B cell (primary cell): ENCODE results near the gene HIP1. TPM values are rescaled to one million over a fixed set of nuclear protein-coding genes. Genes with fewer than 3 reads are reported as not detected.
"Not testable (repeated sequence)": the region's sequence is repeated elsewhere in the genome, so short reads cannot be mapped to it uniquely, and the experiment has no call there.

Experiments used
- ATAC-seq: fragments of 200-7000 bp; cut with Tn5 transposase; one replicate; pipeline ENCODE4 v1.10.0; 2021; ENCODE audit warnings: low read depth, mild to moderate bottlenecking, moderate number of reproducible peaks, moderate library complexity
- CTCF ChIA-PET: fragments of 350-600 bp; sonication (Branson Sonifier 250); formaldehyde crosslinking; loops from one replicate; lab custom pipeline; 2021; ENCODE audit warnings: antibody characterized with exemption, inconsistent platforms; lab: Charles Lee
- POLR2A ChIA-PET: fragments of 350-600 bp; sonication (Branson Sonifier 250); formaldehyde crosslinking; loops from one replicate; lab custom pipeline; 2021; ENCODE audit warnings: antibody characterized with exemption; lab: Charles Lee
- DNase-seq: peaks from one replicate; pipeline ENCODE4 v3.0.0; 2013
- H2AFZ ChIP-seq: 2 replicates; pipeline ENCODE4 v1.6.1; 2012; ENCODE audit warnings: mild to moderate bottlenecking, low read depth, low read length; ENCODE audit not compliant: insufficient read depth, poor library complexity, severe bottlenecking
- H3K27ac ChIP-seq, 2 donors: 1 replicate in 1 of 2; 2 replicates in 1 of 2; pipeline ENCODE4 v1.5.1; 2012 to 2013; ENCODE audit warnings: low read length in 2 of 2, mild to moderate bottlenecking in 2 of 2, moderate library complexity in 1 of 2
- H3K27me3 ChIP-seq, 4 experiments: fragments of 200-600 bp in 1 of 4; sonication (generic) in 1 of 4; replicated peaks in 1 of 4; 1 replicate in 2 of 4; 2 replicates in 2 of 4; pipeline versions ENCODE4 v1.6.1 to v1.7.0; 2013 to 2016; ENCODE audit warnings: low read length in 3 of 4, mild to moderate bottlenecking in 2 of 4, mixed read lengths in 1 of 4, moderate library complexity in 1 of 4; ENCODE audit not compliant: insufficient read depth in 4 of 4, control insufficient read depth in 3 of 4; ENCODE audit errors: control extremely low read depth in 1 of 4
- H3K36me3 ChIP-seq, 2 experiments: replicated peaks in 1 of 2; 1 replicate in 1 of 2; 2 replicates in 1 of 2; pipeline versions ENCODE4 v1.6.1 to v1.7.1; 2013; ENCODE audit warnings: low read length in 1 of 2; ENCODE audit not compliant: insufficient read depth in 2 of 2, control insufficient read depth in 1 of 2; ENCODE audit errors: control extremely low read depth in 1 of 2, extremely low read depth in 1 of 2
- H3K4me1 ChIP-seq, 2 donors: fragments of 200-600 bp in 1 of 2; sonication (generic) in 1 of 2; 1 replicate in 1 of 2; 2 replicates in 1 of 2; pipeline versions ENCODE4 v1.5.1 to v1.6.1; 2013 to 2017; ENCODE audit warnings: low read length in 2 of 2; ENCODE audit not compliant: control insufficient read depth in 2 of 2, insufficient read depth in 2 of 2
- H3K4me2 ChIP-seq: replicated peaks from 2 replicates; pipeline ENCODE3; 2012; ENCODE audit warnings: mild to moderate bottlenecking, low read depth, low read length; ENCODE audit not compliant: poor library complexity, severe bottlenecking
- H3K4me3 ChIP-seq, 5 experiments: fragments of 200-600 bp in 1 of 5; sonication (generic) in 1 of 5; 1 replicate in 3 of 5; 2 replicates in 2 of 5; pipeline versions ENCODE4 v1.5.1 to v1.7.0; 2011 to 2016; ENCODE audit warnings: low read length in 4 of 5, mild to moderate bottlenecking in 4 of 5, low read depth in 2 of 5, control low read depth in 1 of 5, moderate library complexity in 1 of 5; ENCODE audit not compliant: insufficient read depth in 1 of 5; ENCODE audit errors: control extremely low read depth in 1 of 5, extremely low read depth in 1 of 5
- H3K79me2 ChIP-seq: fragments of 200-600 bp; sonication (generic); one replicate; pipeline ENCODE4 v1.6.0; 2016; ENCODE audit warnings: low read length; ENCODE audit not compliant: control insufficient read depth, insufficient read depth
- H3K9ac ChIP-seq: fragments of 200-600 bp; sonication (generic); 2 replicates; pipeline ENCODE4 v1.6.1; 2017; ENCODE audit warnings: mild to moderate bottlenecking, low read length, moderate library complexity
- H3K9me3 ChIP-seq, 3 donors: one replicate each; pipeline versions ENCODE4 v1.6.1 to v1.7.1; 2013; ENCODE audit warnings: low read length in 2 of 3; ENCODE audit not compliant: control insufficient read depth in 2 of 3, insufficient read depth in 1 of 3; ENCODE audit errors: control extremely low read depth in 1 of 3
- H4K20me1 ChIP-seq: 2 replicates; pipeline ENCODE4 v1.6.0; 2012; ENCODE audit warnings: mild to moderate bottlenecking, low read length; ENCODE audit not compliant: insufficient read depth, control insufficient read depth, poor library complexity, severe bottlenecking
- H3K27ac Mint-ChIP-seq: one replicate; pipeline ENCODE4 v1.8.0; 2021; ENCODE audit warnings: mixed read lengths
- H3K27me3 Mint-ChIP-seq: one replicate; pipeline ENCODE4 v1.8.0; 2021; ENCODE audit warnings: mixed read lengths
- H3K4me1 Mint-ChIP-seq: one replicate; pipeline ENCODE4 v1.8.0; 2021; ENCODE audit warnings: mixed read lengths
- H3K4me3 Mint-ChIP-seq: one replicate; pipeline ENCODE4 v1.8.0; 2021; ENCODE audit warnings: mixed read lengths
- H3K9me3 Mint-ChIP-seq: one replicate; pipeline ENCODE4 v1.8.0; 2022; ENCODE audit warnings: mixed read lengths; ENCODE audit not compliant: insufficient read depth
- EZH2 ChIP-seq: IDR thresholded peaks from 2 replicates; pipeline ENCODE4 v1.6.1; 2012; ENCODE audit warnings: borderline replicate concordance, low read depth, mild to moderate bottlenecking, moderate library complexity, low read length; ENCODE audit not compliant: insufficient read depth, poor library complexity, severe bottlenecking
- WGBS: methylation state at CpG from one replicate; pipeline ENCODE4 v1.1.5; 2013; ENCODE audit warnings: missing lambda C conversion rate; ENCODE audit not compliant: insufficient coverage; 5-methylcytosine and 5-hydroxymethylcytosine counted together
- intact Hi-C: fragments of 100-400 bp; cut with micrococcal nuclease; formaldehyde crosslinking; loops from one replicate; pipeline ENCODE4 v1.10.0; 2022
- polyA plus RNA-seq: library from polyadenylated mRNA; depleted of rRNA; stranded (reverse); fragments of >200 nt; gene quantifications from 2 replicates; pipeline ENCODE4 v1.2.3, GENCODE V29; 2012
- total RNA-seq, 2 donors: library from RNA; stranded (reverse); fragments of 120-200 nt in 1 of 2; gene quantifications; 1 replicate in 1 of 2; 2 replicates in 1 of 2; pipeline versions ENCODE4 v1.2.3 to v1.2.4, GENCODE V29; 2013 to 2022
- TF ChIP-seq, protein P1 (sequence below): fragments of 200-600 bp; IDR thresholded peaks from one replicate; pipeline ENCODE4 v1.8.0; 2022; ENCODE audit warnings: antibody characterized with exemption, mild to moderate bottlenecking

Gene HIP1
- total and polyA plus RNA-seq, 2 donors (not counting 1 experiment from before 2014, with no cell fraction given), result 6.5 to 16.7 TPM

DNA sequence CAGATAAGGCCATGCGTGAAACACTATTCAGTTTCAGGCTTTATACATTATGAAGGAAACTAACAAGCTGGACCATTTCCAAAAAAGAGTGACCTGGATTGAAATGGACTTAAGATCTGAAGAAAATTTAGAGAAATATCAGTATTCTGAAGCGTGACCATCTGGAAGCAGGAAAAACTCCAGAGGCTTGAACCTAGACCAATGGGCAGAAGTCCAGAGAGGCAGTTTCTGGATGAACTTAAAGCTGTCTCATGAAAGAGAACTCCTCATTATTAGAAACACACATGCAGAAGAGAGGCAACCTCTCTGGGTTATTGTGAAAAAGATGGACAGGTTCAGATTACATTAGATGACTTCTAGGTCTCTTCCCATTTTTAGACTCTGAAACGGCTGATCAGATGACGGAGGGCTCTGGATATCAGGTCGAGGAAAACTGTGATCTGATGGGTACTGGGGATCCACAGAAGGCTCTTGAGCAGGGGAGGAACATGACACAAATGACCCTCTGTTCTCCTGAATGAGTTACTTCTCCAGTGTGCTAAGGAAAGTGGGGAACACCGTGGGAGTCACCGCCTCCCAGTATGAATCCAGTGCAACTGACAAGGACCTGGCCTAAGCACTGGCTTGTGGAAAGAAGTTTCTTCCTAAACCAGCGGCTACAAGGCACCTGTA, 130.2 kb downstream of the HIP1 start:
- ATAC-seq (no peak), DNase-seq (no peak)
- TF ChIP-seq EZH2, result no peak
- TF ChIP-seq, protein P1, sequence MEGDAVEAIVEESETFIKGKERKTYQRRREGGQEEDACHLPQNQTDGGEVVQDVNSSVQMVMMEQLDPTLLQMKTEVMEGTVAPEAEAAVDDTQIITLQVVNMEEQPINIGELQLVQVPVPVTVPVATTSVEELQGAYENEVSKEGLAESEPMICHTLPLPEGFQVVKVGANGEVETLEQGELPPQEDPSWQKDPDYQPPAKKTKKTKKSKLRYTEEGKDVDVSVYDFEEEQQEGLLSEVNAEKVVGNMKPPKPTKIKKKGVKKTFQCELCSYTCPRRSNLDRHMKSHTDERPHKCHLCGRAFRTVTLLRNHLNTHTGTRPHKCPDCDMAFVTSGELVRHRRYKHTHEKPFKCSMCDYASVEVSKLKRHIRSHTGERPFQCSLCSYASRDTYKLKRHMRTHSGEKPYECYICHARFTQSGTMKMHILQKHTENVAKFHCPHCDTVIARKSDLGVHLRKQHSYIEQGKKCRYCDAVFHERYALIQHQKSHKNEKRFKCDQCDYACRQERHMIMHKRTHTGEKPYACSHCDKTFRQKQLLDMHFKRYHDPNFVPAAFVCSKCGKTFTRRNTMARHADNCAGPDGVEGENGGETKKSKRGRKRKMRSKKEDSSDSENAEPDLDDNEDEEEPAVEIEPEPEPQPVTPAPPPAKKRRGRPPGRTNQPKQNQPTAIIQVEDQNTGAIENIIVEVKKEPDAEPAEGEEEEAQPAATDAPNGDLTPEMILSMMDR, result no peak
- Mint-ChIP-seq H3K9me3 (no peaks in the 10 kb centered on the region), H3K27me3 (no peaks in the 10 kb centered on the region), H3K27ac (no peak overlapping the region), H3K4me1 (no peaks in the 10 kb centered on the region), H3K4me3 (no peak overlapping the region)
- H3K9me3 ChIP-seq, result no peaks in the 10 kb centered on the region
- CTCF ChIA-PET, result interaction anchor here (0.6 to 1.6 kb wide), 2 partner anchors 34 to 572 kb away, joined by 3 to 4 read pairs; no protein-coding TSS in a partner anchor
- H4K20me1 ChIP-seq, result no peaks in the 10 kb centered on the region
- H3K36me3 ChIP-seq, result no peaks in the 10 kb centered on the region
- no peak overlapping the region for H3K9ac ChIP-seq
- POLR2A ChIA-PET, result no interaction called here
- peaks cover 6% of the 10 kb centered on the region for H3K79me2 ChIP-seq
- H3K4me3 ChIP-seq, result no peak overlapping the region
- no peak overlapping the region for H3K4me2 ChIP-seq
- H3K4me1 ChIP-seq, result no peaks in the 10 kb centered on the region
- no peaks in the 10 kb centered on the region for H3K27me3 ChIP-seq
- H3K27ac ChIP-seq, result no peak overlapping the region
- H2AFZ ChIP-seq, result no peak overlapping the region
- WGBS, result 90% methylated on average over 4 of the region's 8 CpGs
- intact Hi-C loops, result no loop called here

DNA sequence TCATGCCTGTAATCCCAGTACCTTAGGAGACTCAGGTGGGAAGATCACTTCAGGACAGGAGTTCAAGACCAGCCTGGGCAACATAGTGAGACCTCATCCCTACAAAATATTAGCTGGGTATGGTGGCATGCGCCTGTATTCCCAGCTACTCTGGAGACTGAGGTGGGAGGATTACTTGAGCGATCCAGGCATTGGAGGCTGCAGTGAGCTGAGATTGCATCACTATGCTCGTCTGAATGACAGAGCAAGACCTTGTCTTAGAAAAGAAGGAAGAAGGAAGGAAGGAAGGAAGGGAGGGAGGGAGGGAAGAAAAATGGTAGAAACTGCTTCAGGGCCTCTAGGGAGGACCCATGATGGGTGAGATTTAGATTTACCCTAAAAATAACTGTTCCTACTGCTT, 134.3 kb downstream of the HIP1 start:
- CTCF ChIA-PET, result no interaction called here
- H3K36me3 ChIP-seq, result no peaks in the 10 kb centered on the region
- Mint-ChIP-seq H3K4me1 (no peaks in the 10 kb centered on the region), H3K4me3 (no peak overlapping the region), H3K9me3 (no peaks in the 10 kb centered on the region), H3K27ac (no peak overlapping the region), H3K27me3 (no peaks in the 10 kb centered on the region)
- DNase-seq (no peak), ATAC-seq (no peak)
- WGBS, result 83% methylated on average over 3 of the region's 3 CpGs
- no peak overlapping the region for H3K4me3 ChIP-seq
- H3K9ac ChIP-seq, result no peak overlapping the region
- H3K4me2 ChIP-seq, result no peak overlapping the region
- no peaks in the 10 kb centered on the region for H3K27me3 ChIP-seq
- intact Hi-C loops, result no loop called here
- no peak overlapping the region for H3K27ac ChIP-seq
- no peaks in the 10 kb centered on the region for H3K79me2 ChIP-seq
- no peak overlapping the region for H2AFZ ChIP-seq
- no peaks in the 10 kb centered on the region for H3K9me3 ChIP-seq
- TF ChIP-seq, protein P1, result no peak
- TF ChIP-seq EZH2, result no peak
- no peaks in the 10 kb centered on the region for H3K4me1 ChIP-seq
- POLR2A ChIA-PET, result no interaction called here
- H4K20me1 ChIP-seq, result no peaks in the 10 kb centered on the region

- H3K4me3 Mint-ChIP-seq, H3K9me3 ChIP-seq, ATAC-seq, H3K4me3 ChIP-seq, H2AFZ ChIP-seq, H3K9ac ChIP-seq, H3K36me3 ChIP-seq, DNase-seq, H3K79me2 ChIP-seq, H3K4me2 ChIP-seq, H3K9me3 Mint-ChIP-seq, H3K4me1 ChIP-seq, H3K27ac Mint-ChIP-seq, H4K20me1 ChIP-seq, H3K27me3 ChIP-seq, H3K27me3 Mint-ChIP-seq, H3K27ac ChIP-seq, H3K4me1 Mint-ChIP-seq, intact Hi-C loops: not testable (repeated sequence)
- 100% methylated on average over 5 of the region's 9 CpGs for WGBS
- ChIA-PET POLR2A (interaction anchor here (0.6 kb wide), 1 partner anchor 10 kb away, joined by 10 read pairs; no protein-coding TSS in a partner anchor), CTCF (interaction anchor here (0.6 kb wide), 1 partner anchor 95 kb away, joined by 3 read pairs; no protein-coding TSS in a partner anchor)
Measured at GRCh38 chr7:75602831-75603230, 135.9 kb downstream of the HIP1 start.
